GM10266 (cell line): Measurements from ENCODE around the gene ADRB2.
"Not testable (repeated sequence)": the region's sequence is repeated elsewhere in the genome, so short reads cannot be mapped to it uniquely, and the experiment has no call there.

Experiments
- DNase-seq: peaks from one replicate; pipeline ENCODE4 v3.0.0; 2012; ENCODE audit errors: extremely low spot score
- CTCF ChIP-seq: IDR thresholded peaks from 2 replicates; pipeline ENCODE4 v1.5.1; 2012; ENCODE audit warnings: mild to moderate bottlenecking, low read depth; ENCODE audit not compliant: control insufficient read depth, insufficient read depth; ENCODE audit errors: missing control alignments

The ADRB2 gene

DNA sequence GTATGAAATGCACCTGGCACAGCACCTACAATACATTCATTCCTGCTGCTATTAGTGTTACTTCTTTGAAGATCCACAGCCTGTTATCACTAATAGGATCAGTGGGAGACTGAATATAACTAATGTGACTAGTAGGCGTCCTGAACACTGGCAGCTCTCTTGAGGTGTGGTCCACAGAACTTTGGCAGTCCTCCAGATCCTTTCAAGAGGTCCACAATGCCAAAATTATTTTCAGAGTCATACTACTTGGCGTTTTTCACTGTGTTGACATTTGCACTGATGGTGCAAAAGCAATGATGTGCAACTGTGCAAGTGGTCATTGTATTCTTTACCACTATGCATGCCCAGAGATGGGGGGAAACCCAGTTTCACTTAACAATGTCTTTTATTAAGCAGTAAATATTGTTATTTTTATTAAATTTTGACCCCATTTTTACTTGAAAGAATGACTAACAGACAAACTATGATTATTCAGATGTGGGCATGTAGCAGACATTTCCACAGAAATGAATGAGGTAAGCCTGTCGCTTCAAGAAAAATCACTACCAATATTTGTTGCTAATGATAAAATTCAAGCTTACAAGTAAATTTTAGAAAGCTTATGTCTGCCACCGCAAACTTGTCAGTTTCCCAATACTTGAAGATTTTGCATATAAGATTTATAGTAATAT lies 48.9 kb downstream of the ADRB2 start:
- TF ChIP-seq CTCF, result no peak
- DNase-seq, result no peak

- DNase-seq, result not testable (repeated sequence)
Observed at GRCh38 chr5:148877436-148877835, 51.0 kb downstream of the ADRB2 start.
